Neural crest cell (in vitro differentiated cells): ENCODE measurements around the gene TBC1D8. TPM values are rescaled to one million over a fixed set of nuclear protein-coding genes. Genes with fewer than 3 reads are reported as not detected.

Experiments used
- DNase-seq: peaks from one replicate; pipeline ENCODE4 v3.0.0; 2021; ENCODE audit warnings: low read depth, mixed read lengths, low spot score
- H3K27ac Mint-ChIP-seq: one replicate; pipeline ENCODE4 v1.8.0; 2021; ENCODE audit warnings: mild to moderate bottlenecking, mixed read lengths; ENCODE audit not compliant: unreplicated experiment
- H3K27me3 Mint-ChIP-seq: 2 replicates; pipeline ENCODE4 v1.8.0; 2021; ENCODE audit warnings: low read depth, mild to moderate bottlenecking, mixed read lengths
- H3K36me3 Mint-ChIP-seq: 2 replicates; pipeline ENCODE4 v1.8.0; 2021; ENCODE audit warnings: low read depth, mild to moderate bottlenecking, mixed read lengths
- H3K4me1 Mint-ChIP-seq: 2 replicates; pipeline ENCODE4 v1.8.0; 2021; ENCODE audit warnings: mixed read lengths
- H3K4me3 Mint-ChIP-seq: one replicate; pipeline ENCODE4 v1.8.0; 2021; ENCODE audit warnings: mild to moderate bottlenecking, mixed read lengths
- H3K9me3 Mint-ChIP-seq: 2 replicates; pipeline ENCODE4 v1.8.0; 2021; ENCODE audit warnings: mixed read lengths
- total RNA-seq: library from RNA; stranded (reverse); gene quantifications from 2 replicates; pipeline ENCODE4 v1.2.1, GENCODE V29; 2021
- TF ChIP-seq, protein P1 (sequence below): fragments of 200-600 bp; sonication (generic); conservative IDR thresholded peaks from 2 replicates; pipeline ENCODE4 v1.5.0; 2021; ENCODE audit warnings: antibody characterized with exemption, mild to moderate bottlenecking

Gene TBC1D8
- total RNA-seq, 1 donor from 2014 or later = 7.8 TPM

GRCh38 chr2:101105654-101106053 lies 45.5 kb downstream of the TBC1D8 start:
- Mint-ChIP-seq H3K27me3 (no peaks in the 10 kb centered on the region), H3K36me3 (peaks cover 16% of the 10 kb centered on the region), H3K4me1 (peaks cover 13% of the 10 kb centered on the region), H3K4me3 (no peak overlapping the region), H3K9me3 (peaks cover 21% of the 10 kb centered on the region), H3K27ac (no peak overlapping the region)
- TF ChIP-seq, protein P1, sequence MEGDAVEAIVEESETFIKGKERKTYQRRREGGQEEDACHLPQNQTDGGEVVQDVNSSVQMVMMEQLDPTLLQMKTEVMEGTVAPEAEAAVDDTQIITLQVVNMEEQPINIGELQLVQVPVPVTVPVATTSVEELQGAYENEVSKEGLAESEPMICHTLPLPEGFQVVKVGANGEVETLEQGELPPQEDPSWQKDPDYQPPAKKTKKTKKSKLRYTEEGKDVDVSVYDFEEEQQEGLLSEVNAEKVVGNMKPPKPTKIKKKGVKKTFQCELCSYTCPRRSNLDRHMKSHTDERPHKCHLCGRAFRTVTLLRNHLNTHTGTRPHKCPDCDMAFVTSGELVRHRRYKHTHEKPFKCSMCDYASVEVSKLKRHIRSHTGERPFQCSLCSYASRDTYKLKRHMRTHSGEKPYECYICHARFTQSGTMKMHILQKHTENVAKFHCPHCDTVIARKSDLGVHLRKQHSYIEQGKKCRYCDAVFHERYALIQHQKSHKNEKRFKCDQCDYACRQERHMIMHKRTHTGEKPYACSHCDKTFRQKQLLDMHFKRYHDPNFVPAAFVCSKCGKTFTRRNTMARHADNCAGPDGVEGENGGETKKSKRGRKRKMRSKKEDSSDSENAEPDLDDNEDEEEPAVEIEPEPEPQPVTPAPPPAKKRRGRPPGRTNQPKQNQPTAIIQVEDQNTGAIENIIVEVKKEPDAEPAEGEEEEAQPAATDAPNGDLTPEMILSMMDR = no peak
- no peak for DNase-seq

- H3K27ac Mint-ChIP-seq = no peak overlapping the region
- H3K4me3 Mint-ChIP-seq = no peak overlapping the region
- DNase-seq = no peak
- H3K36me3 Mint-ChIP-seq = peaks cover 28% of the 10 kb centered on the region
- H3K4me1 Mint-ChIP-seq = no peaks in the 10 kb centered on the region
- TF ChIP-seq, protein P1 = no peak
- H3K27me3 Mint-ChIP-seq = no peaks in the 10 kb centered on the region
- H3K9me3 Mint-ChIP-seq = peaks cover 30% of the 10 kb centered on the region
Observed at GRCh38 chr2:101097638-101098037, 53.5 kb downstream of the TBC1D8 start.

GRCh38 chr2:101096619-101097142 lies 54.5 kb downstream of the TBC1D8 start:
- no peaks in the 10 kb centered on the region for H3K27me3 Mint-ChIP-seq
- no peak overlapping the region for H3K27ac Mint-ChIP-seq
- no peak for DNase-seq
- H3K4me1 Mint-ChIP-seq = no peaks in the 10 kb centered on the region
- H3K9me3 Mint-ChIP-seq = peaks cover 27% of the 10 kb centered on the region
- no peak overlapping the region for H3K4me3 Mint-ChIP-seq
- H3K36me3 Mint-ChIP-seq = peaks cover 25% of the 10 kb centered on the region
- TF ChIP-seq, protein P1 = no peak

DNA sequence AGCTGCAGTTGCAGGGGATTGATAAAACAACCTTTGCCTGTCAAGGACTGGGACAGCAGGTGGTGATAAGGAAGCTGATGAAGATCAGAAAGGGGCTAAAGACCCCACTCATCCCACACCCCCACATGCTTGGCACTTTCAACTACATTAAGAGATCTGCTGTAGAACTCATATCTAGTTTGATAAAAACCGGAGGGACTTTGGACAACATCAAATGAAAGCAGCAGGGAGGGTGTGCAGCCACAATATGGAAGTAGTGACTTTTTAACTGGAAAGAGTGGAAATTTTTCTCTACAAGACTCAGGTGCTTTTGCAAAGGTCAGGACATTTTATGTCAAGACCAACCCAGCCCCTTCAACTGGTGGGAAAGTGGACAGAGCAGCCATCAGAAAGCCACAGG lies 56.8 kb downstream of the TBC1D8 start:
- Mint-ChIP-seq H3K27ac (no peak overlapping the region), H3K4me3 (no peak overlapping the region), H3K4me1 (no peaks in the 10 kb centered on the region), H3K27me3 (no peaks in the 10 kb centered on the region), H3K36me3 (peaks cover 11% of the 10 kb centered on the region), H3K9me3 (peaks cover 10% of the 10 kb centered on the region)
- TF ChIP-seq, protein P1 = no peak
- no peak for DNase-seq

GRCh38 chr2:101089942-101090799 lies 61.0 kb downstream of the TBC1D8 start:
- no peak overlapping the region for H3K27ac Mint-ChIP-seq
- H3K4me3 Mint-ChIP-seq = no peak overlapping the region
- H3K36me3 Mint-ChIP-seq = no peaks in the 10 kb centered on the region
- TF ChIP-seq, protein P1 = no peak
- H3K27me3 Mint-ChIP-seq = no peaks in the 10 kb centered on the region
- no peaks in the 10 kb centered on the region for H3K9me3 Mint-ChIP-seq
- no peak for DNase-seq
- no peaks in the 10 kb centered on the region for H3K4me1 Mint-ChIP-seq
